Gastroesophageal sphincter (tissue), 3 donors: ENCODE results near the gene CCS.

ENCODE experiments used
- CTCF ChIP-seq, 4 experiments: fragments of 200-600 bp in 2 of 4; fragments of 450-650 bp in 2 of 4; sonication (generic) in 1 of 4; IDR thresholded peaks; one replicate each; pipeline ENCODE4 v1.5.1; 2017 to 2019; ENCODE audit warnings: antibody characterized with exemption in 4 of 4, mild to moderate bottlenecking in 2 of 4, moderate library complexity in 2 of 4
- EP300 ChIP-seq: sonication (generic); formaldehyde crosslinking; IDR thresholded peaks from one replicate; pipeline ENCODE4 v1.6.1; 2017; ENCODE audit warnings: antibody characterized with exemption, mild to moderate bottlenecking
- POLR2A ChIP-seq, 2 donors: fragments of 450-650 bp; IDR thresholded peaks; one replicate each; pipeline ENCODE4 v1.6.1; 2017; ENCODE audit warnings: antibody characterized with exemption in 2 of 2, mild to moderate bottlenecking in 2 of 2, moderate library complexity in 1 of 2
- POLR2AphosphoS5 ChIP-seq: sonication (generic); formaldehyde crosslinking; IDR thresholded peaks from one replicate; pipeline ENCODE4 v1.6.1; 2017; ENCODE audit warnings: antibody characterized with exemption

GRCh38 chr11:66548041-66548440 lies 44.9 kb upstream of the CCS start:
- TF ChIP-seq CTCF (IDR thresholded peaks at IDR 0.05) (no peak), POLR2AphosphoS5 (no peak), EP300 (no peak), POLR2A (IDR thresholded peaks at IDR 0.05) (no peak)
